Osteocyte (in vitro differentiated cells): ENCODE measurements around the gene CARMIL1. TPM values are rescaled to one million over a fixed set of nuclear protein-coding genes. Genes with fewer than 3 reads are reported as not detected.

Source experiments
- DNase-seq: peaks from one replicate; pipeline ENCODE4 v3.0.0; 2021; ENCODE audit warnings: mixed read lengths; ENCODE audit not compliant: unreplicated experiment; ENCODE audit errors: extremely low spot score
- H3K27ac Mint-ChIP-seq: one replicate; pipeline ENCODE4 v1.8.0; 2021; ENCODE audit warnings: mild to moderate bottlenecking, mixed read lengths; ENCODE audit not compliant: unreplicated experiment
- H3K27me3 Mint-ChIP-seq: one replicate; pipeline ENCODE4 v1.8.0; 2021; ENCODE audit warnings: mixed read lengths; ENCODE audit not compliant: unreplicated experiment
- H3K36me3 Mint-ChIP-seq: one replicate; pipeline ENCODE4 v1.8.0; 2021; ENCODE audit warnings: mixed read lengths; ENCODE audit not compliant: unreplicated experiment
- H3K4me1 Mint-ChIP-seq: one replicate; pipeline ENCODE4 v1.8.0; 2021; ENCODE audit warnings: mixed read lengths; ENCODE audit not compliant: unreplicated experiment
- H3K4me3 Mint-ChIP-seq: one replicate; pipeline ENCODE4 v1.8.0; 2021; ENCODE audit warnings: mild to moderate bottlenecking, moderate library complexity, mixed read lengths; ENCODE audit not compliant: unreplicated experiment
- H3K9me3 Mint-ChIP-seq: one replicate; pipeline ENCODE4 v1.8.0; 2021; ENCODE audit warnings: mixed read lengths; ENCODE audit not compliant: unreplicated experiment
- CTCF ChIP-seq: fragments of 200-600 bp; sonication (generic); IDR thresholded peaks from 2 replicates; pipeline ENCODE4 v1.5.0; 2021; ENCODE audit warnings: antibody characterized with exemption, mild to moderate bottlenecking, moderate library complexity
- total RNA-seq: library from RNA; stranded (reverse); gene quantifications from 2 replicates; pipeline ENCODE4 v1.2.1, GENCODE V29; 2021

Gene CARMIL1
- total RNA-seq, 1 donor from 2014 or later = 14.9 TPM

DNA sequence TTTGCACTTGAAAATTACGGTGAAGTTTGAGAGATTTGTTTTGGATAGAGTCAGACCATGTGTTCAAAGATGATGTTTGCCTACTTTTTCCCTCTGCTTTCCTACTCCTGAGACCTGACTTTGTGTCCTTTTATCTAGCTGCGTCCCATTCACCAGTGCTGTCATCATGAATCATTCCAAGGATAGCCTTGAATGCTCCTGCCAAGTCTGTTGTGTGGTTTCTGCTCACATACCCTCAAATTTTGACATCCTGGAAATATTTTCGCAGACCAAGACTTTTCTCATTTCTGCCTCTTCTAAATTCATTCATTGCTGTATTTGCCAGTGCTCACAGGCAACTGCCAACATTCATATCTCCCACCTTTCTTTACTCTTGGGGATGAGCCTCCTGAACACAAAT is 197.0 kb downstream of the CARMIL1 start:
- no peak overlapping the region for H3K27ac Mint-ChIP-seq
- TF ChIP-seq CTCF = no peak
- H3K9me3 Mint-ChIP-seq = no peaks in the 10 kb centered on the region
- H3K27me3 Mint-ChIP-seq = no peaks in the 10 kb centered on the region
- no peak for DNase-seq
- H3K36me3 Mint-ChIP-seq = peaks cover 27% of the 10 kb centered on the region
- no peaks in the 10 kb centered on the region for H3K4me1 Mint-ChIP-seq
- no peak overlapping the region for H3K4me3 Mint-ChIP-seq

DNA sequence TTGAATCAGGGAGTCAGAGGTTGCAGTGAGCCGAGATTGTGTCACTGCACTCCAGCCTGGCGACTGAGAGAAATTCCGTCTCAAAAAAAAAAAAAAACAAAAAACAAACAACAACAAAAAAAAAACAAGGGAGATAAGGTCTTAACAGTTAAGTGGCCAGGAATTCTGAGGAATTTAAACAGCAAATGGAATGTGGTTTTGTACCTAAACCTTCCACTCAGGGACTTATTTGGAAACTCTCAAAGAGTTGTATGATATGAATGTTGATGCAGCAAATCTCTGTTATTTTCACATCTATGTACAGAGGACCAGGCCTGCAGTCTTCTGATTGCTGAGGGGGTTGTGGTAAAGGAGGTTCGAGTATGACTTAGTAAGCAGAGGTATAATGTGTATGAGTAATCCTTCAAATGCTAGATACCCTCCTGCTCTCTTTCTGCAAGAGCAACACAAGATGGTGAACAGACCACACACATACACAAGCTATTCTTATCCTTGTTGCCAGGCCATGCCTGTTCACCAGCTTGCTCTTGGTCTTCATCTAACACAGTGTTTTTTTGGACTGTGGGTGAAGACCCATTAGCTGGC is 197.9 kb downstream of the CARMIL1 start:
- no peaks in the 10 kb centered on the region for H3K9me3 Mint-ChIP-seq
- H3K27ac Mint-ChIP-seq = no peak overlapping the region
- no peaks in the 10 kb centered on the region for H3K27me3 Mint-ChIP-seq
- no peak for DNase-seq
- no peak for TF ChIP-seq CTCF
- H3K36me3 Mint-ChIP-seq = peaks cover 27% of the 10 kb centered on the region
- H3K4me1 Mint-ChIP-seq = no peaks in the 10 kb centered on the region
- H3K4me3 Mint-ChIP-seq = no peak overlapping the region

DNA sequence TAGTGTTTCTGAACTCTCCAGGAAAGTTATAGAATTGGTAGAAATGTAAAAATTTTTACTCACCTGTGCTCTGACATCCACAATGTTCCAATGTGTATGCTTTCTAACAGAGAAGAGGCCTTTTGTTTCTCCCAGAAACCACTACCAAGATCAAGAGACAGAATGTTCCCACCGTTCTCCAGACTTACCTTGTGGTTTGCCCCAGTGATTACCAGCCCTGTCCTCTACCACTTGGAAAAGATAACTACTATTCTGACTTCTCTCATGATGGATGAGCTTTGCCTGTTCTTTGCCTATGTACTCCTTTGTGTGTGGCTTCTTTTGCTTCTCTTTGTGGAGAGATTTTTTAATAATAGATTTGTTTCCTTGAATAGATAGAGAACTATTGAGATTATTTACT is 199.8 kb downstream of the CARMIL1 start:
- Mint-ChIP-seq H3K27me3 (no peaks in the 10 kb centered on the region), H3K27ac (no peak overlapping the region), H3K4me1 (no peaks in the 10 kb centered on the region), H3K9me3 (no peaks in the 10 kb centered on the region), H3K36me3 (peaks cover 19% of the 10 kb centered on the region), H3K4me3 (no peak overlapping the region)
- no peak for DNase-seq
- TF ChIP-seq CTCF = no peak

DNA sequence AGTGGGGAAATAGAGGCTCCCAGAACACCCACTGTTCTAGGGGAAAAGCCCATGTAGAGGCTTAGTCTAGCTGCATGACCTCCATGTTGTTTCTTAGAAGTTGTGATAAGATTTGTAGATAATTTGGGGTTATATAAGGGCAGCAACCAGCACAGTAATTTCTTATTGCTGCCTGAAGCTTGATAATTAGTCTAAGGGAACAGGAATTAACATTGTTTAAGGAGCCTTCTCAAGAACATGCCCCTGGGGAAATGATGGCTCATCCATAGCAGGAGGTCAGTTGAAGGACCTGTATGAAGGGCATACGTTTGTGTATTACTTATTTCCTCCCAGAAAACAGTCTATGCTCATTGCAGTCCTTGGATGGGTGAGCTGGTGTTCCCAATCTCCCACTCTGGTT is 202.1 kb downstream of the CARMIL1 start:
- no peaks in the 10 kb centered on the region for H3K9me3 Mint-ChIP-seq
- no peaks in the 10 kb centered on the region for H3K27me3 Mint-ChIP-seq
- H3K27ac Mint-ChIP-seq = no peak overlapping the region
- H3K4me1 Mint-ChIP-seq = no peaks in the 10 kb centered on the region
- H3K4me3 Mint-ChIP-seq = no peak overlapping the region
- peaks cover 11% of the 10 kb centered on the region for H3K36me3 Mint-ChIP-seq
- no peak for TF ChIP-seq CTCF
- no peak for DNase-seq

DNA sequence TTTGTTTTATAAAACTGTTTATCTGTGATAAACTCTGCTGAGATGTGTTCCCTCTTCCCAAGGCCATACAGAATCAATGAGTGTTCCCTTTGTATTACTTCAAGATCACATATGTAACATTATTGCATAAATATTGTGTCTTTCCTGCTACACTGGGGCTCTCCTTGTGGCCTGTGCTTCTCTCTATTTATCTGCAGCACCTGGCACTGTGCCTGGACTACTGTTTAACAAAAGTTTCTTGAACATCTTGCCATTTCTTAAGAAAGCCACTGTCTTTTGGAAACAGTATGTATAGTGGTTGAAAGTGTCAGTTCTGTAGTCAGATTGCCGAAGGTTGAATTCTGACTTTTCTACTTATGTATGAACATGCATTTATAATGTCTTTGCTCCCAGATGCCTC is 203.8 kb downstream of the CARMIL1 start:
- no peak for TF ChIP-seq CTCF
- H3K9me3 Mint-ChIP-seq = no peaks in the 10 kb centered on the region
- no peaks in the 10 kb centered on the region for H3K27me3 Mint-ChIP-seq
- H3K27ac Mint-ChIP-seq = no peak overlapping the region
- peaks cover 8% of the 10 kb centered on the region for H3K36me3 Mint-ChIP-seq
- no peaks in the 10 kb centered on the region for H3K4me1 Mint-ChIP-seq
- no peak overlapping the region for H3K4me3 Mint-ChIP-seq
- DNase-seq = no peak
